T47D (cell line): ENCODE measurements around the gene PATZ1.

Experiments used
- DNase-seq, 2 experiments: peaks; one replicate each; pipeline versions ENCODE4 v3.0.0 to v3.0.0-alpha.2; 2011 to 2012; ENCODE audit warnings: low read depth in 1 of 2, low spot score in 1 of 2
- JUND ChIP-seq: IDR thresholded peaks from 2 replicates; pipeline ENCODE4 v1.6.1; 2012; ENCODE audit warnings: low read depth
- in situ Hi-C: cut with HindIII; loops from 2 replicates; pipeline ENCODE4 v1.10.0; 2016; ENCODE audit warnings: low sequenced_read_pairs, low pct_unique_long_range_greater_than_20kb

The PATZ1 gene

DNA sequence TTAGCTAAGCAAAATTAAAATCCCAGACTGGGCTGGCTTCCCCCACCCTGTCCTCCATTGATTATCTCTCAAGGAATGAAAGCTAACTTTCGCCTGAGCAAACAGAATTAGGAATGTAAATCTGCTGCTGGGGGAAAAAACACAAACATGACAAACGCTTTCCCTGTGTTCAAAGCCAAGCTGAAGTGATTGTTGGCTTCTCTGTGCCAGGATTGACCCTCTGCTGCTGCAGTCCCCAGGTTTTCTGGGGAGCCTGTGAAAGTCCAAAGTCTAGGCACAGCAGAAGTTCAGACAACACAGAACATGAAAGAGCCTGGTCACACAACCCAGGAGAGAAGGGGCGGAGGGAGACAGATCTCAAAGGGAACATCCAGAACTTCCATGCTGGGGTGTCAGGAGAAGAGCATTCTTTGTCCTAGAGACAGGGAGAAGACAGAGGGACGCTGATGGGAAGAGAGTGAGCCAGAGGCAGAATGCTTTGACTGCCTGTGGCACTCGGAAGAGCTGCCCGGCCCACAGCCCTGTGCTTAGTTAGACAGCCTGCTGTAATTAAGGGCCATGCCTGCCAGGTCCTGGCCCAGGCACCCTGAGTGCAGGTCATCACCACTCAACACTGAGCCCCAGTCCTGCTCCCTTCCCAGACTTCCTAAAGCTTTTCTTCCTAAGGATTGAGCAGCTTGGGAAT lies 6.9 kb downstream of the PATZ1 start:
- in situ Hi-C loops: no loop called here
- no peak for DNase-seq
- no peak for TF ChIP-seq JUND

GRCh38 chr22:31337178-31337577 lies 9.0 kb downstream of the PATZ1 start:
- DNase-seq: no peak
- TF ChIP-seq JUND: no peak
- in situ Hi-C loops: no loop called here

DNA sequence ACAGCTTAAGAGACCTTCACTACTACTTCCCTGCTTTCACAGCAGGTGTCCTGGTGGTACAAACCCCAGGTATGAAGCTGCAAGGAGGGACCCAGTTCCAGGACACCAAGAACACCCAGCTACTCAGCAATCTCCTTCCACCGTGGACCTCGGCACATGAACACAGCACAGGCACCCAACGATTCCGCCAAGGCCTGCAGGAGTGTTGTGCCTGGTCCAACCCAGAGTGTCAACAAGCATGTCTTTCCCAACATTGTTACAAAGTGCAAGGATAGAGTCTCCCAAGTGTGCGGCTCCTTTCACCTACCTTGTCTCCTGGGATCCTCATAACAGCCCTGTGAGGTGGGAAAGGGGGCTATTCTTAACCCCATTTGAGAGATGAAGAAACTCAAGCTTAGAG lies 11.8 kb downstream of the PATZ1 start:
- in situ Hi-C loops: no loop called here
- no peak for TF ChIP-seq JUND
- no peak for DNase-seq

GRCh38 chr22:31333641-31334040 lies 12.5 kb downstream of the PATZ1 start:
- TF ChIP-seq JUND: no peak
- no peak for DNase-seq
- in situ Hi-C loops: no loop called here

DNA sequence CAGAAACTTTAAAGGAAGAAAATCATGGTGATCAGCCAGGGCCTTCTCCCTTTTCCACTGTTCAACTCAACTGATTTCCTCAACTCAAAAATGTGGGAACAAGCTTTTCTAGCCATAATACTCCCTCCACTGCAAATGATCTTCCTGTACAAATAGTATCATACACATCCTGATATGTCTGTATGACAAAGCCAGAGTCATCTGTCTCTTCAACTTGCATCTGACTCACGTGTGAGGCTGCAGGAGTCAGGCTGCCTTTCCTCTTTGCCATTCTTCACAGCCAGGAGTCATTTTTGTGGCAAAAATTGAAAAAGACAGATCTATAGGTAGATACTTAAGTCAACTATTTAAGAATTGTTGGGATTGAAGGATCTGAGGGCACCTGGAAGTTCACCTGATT lies 13.3 kb downstream of the PATZ1 start:
- no peak for DNase-seq
- TF ChIP-seq JUND: no peak
- in situ Hi-C loops: no loop called here

DNA sequence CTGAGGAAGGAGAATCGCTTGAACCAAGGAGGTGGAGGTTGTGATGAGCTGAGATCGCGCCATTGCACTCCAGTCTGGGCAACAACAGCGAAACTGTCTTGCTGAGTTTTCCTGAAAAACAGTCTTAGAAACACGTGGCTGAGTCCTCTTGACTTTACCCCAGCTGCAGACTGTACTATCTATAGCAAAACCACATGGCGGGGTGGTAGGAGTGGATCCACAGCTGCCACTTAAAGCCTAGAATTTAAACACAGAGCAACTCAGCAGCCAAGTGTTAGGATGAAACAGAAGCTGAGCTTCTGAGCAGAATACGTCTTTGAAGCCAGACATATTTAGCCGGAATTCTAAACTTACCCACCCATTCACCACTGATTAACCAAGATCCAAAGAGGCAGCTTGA lies 14.1 kb downstream of the PATZ1 start:
- DNase-seq: no peak
- in situ Hi-C loops: no loop called here
- no peak for TF ChIP-seq JUND

- no peak for TF ChIP-seq JUND
- in situ Hi-C loops: no loop called here
- DNase-seq: no peak
These were observed 16.5 kb downstream of the PATZ1 start for GRCh38 chr22:31329453-31330215.

DNA sequence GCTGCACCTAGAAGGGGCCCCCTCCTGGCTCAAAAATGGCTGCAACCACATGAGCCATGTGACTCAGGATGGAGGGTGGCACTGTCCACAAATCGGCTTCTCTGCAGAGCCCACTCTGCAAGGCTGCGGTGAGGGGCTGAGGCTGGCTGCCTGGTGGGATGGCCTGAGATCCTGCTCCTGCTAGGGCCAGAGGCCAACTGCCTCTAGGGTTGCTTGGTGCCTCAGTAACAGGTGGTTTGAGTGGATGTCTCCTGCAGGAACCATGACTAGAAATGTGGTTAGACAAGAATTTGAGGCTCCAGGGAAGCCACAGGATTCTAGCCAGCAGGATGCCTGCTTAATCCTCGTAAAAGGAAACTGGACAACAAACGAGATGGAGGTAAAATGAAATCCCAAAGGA lies 17.1 kb downstream of the PATZ1 start:
- in situ Hi-C loops: no loop called here
- no peak for TF ChIP-seq JUND
- peak in 1 of 2 experiments; percentile 77 for DNase-seq

- no peak for DNase-seq
- TF ChIP-seq JUND: no peak
- in situ Hi-C loops: no loop called here
These were observed 17.6 kb downstream of the PATZ1 start for GRCh38 chr22:31328544-31328960.

- in situ Hi-C loops: no loop called here
- no peak for TF ChIP-seq JUND
- no peak for DNase-seq
These were observed 18.2 kb downstream of the PATZ1 start for GRCh38 chr22:31327806-31328543.

- no peak for TF ChIP-seq JUND
- DNase-seq: no peak
- in situ Hi-C loops: no loop called here
These were observed 19.3 kb downstream of the PATZ1 start for GRCh38 chr22:31326877-31327276.

- no peak for DNase-seq
- in situ Hi-C loops: no loop called here
- no peak for TF ChIP-seq JUND
These were observed 22.3 kb downstream of the PATZ1 start for GRCh38 chr22:31323578-31324550.
